ENCODE data around the gene ORMDL3.
A peak's percentile ranks its signal among the peaks of the same experiment; 100 is the strongest.
"Not testable (repeated sequence)": the region's sequence is repeated elsewhere in the genome, so short reads cannot be mapped to it uniquely, and the experiment has no call there.

Gene ORMDL3

GRCh38 chr17:39889200-39889599, 38.2 kb downstream of the ORMDL3 start:
- TF ChIP-seq, protein P1, sequence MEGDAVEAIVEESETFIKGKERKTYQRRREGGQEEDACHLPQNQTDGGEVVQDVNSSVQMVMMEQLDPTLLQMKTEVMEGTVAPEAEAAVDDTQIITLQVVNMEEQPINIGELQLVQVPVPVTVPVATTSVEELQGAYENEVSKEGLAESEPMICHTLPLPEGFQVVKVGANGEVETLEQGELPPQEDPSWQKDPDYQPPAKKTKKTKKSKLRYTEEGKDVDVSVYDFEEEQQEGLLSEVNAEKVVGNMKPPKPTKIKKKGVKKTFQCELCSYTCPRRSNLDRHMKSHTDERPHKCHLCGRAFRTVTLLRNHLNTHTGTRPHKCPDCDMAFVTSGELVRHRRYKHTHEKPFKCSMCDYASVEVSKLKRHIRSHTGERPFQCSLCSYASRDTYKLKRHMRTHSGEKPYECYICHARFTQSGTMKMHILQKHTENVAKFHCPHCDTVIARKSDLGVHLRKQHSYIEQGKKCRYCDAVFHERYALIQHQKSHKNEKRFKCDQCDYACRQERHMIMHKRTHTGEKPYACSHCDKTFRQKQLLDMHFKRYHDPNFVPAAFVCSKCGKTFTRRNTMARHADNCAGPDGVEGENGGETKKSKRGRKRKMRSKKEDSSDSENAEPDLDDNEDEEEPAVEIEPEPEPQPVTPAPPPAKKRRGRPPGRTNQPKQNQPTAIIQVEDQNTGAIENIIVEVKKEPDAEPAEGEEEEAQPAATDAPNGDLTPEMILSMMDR (IDR thresholded peaks at IDR 0.05; ENCODE audit: low read depth, low read length): no peak
- H3K4me3 ChIP-seq (ENCODE audit: low read depth, low read length): no peak overlapping the region
- no peak for DNase-seq (ENCODE audit: low read depth, low spot score)
- in situ Hi-C loops (cut with HindIII; ENCODE audit: low sequenced_read_pairs): no loop called here

- DNase-seq (ENCODE audit: low read depth, low spot score): no peak
- in situ Hi-C loops (cut with HindIII; ENCODE audit: low sequenced_read_pairs): no loop called here
- TF ChIP-seq, protein P1 (IDR thresholded peaks at IDR 0.05; ENCODE audit: low read depth, low read length): no peak
- no peak overlapping the region for H3K4me3 ChIP-seq (ENCODE audit: low read depth, low read length)
Measured at GRCh38 chr17:39887078-39887477, 40.3 kb downstream of the ORMDL3 start.

DNA sequence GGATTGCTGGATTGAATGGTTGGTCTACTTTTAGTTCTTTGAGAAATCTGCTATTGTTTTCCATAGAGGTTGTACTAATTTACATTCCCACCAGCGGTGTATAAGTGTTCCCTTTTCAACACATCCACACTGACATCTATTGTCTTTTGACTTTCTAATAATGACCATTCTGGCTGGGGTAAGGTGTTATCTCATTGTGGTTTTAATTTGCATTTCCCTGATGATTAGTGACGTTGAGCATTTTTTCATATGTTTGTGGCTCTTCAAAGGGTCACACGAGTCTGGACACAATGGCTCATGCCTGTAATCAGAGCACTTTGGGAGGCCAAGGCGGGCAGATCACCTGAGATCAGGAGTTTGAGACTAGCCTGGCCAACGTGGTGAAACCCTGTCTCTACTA, 41.3 kb downstream of the ORMDL3 start:
- H3K4me3 ChIP-seq (ENCODE audit: low read depth, low read length); DNase-seq (ENCODE audit: low read depth, low spot score); in situ Hi-C loops (cut with HindIII; ENCODE audit: low sequenced_read_pairs): not testable (repeated sequence)

GRCh38 chr17:39872751-39873150, 54.6 kb downstream of the ORMDL3 start:
- no peak overlapping the region for H3K4me3 ChIP-seq (ENCODE audit: low read depth, low read length)
- peak; percentile 12 for DNase-seq (ENCODE audit: low read depth, low spot score)
- TF ChIP-seq, protein P1 (IDR thresholded peaks at IDR 0.05; ENCODE audit: low read depth, low read length): peak; percentile 30
- in situ Hi-C loops (cut with HindIII; ENCODE audit: low sequenced_read_pairs): no loop called here

GRCh38 chr17:39871801-39872200, 55.6 kb downstream of the ORMDL3 start:
- TF ChIP-seq, protein P1 (IDR thresholded peaks at IDR 0.05; ENCODE audit: low read depth, low read length): no peak
- DNase-seq (ENCODE audit: low read depth, low spot score): no peak
- no peak overlapping the region for H3K4me3 ChIP-seq (ENCODE audit: low read depth, low read length)
- in situ Hi-C loops (cut with HindIII; ENCODE audit: low sequenced_read_pairs): no loop called here

Measured in astrocyte of the spinal cord (primary cell).